Stimulated activated CD4-positive, alpha-beta T cell treated with anti-CD3 and anti-CD28 coated beads, Interleukin-15, amount 100 ng/mL, for 1 hour (primary cell): ENCODE results near the gene CMTM1.
"Not testable (repeated sequence)": the region's sequence is repeated elsewhere in the genome, so short reads cannot be mapped to it uniquely, and the experiment has no call there.

Experiments
- DNase-seq, 2 donors: peaks; one replicate each; pipeline ENCODE4 v3.0.0-alpha.2; 2020; ENCODE audit warnings: low read depth in 1 of 2, low spot score in 1 of 2

Gene CMTM1

DNA sequence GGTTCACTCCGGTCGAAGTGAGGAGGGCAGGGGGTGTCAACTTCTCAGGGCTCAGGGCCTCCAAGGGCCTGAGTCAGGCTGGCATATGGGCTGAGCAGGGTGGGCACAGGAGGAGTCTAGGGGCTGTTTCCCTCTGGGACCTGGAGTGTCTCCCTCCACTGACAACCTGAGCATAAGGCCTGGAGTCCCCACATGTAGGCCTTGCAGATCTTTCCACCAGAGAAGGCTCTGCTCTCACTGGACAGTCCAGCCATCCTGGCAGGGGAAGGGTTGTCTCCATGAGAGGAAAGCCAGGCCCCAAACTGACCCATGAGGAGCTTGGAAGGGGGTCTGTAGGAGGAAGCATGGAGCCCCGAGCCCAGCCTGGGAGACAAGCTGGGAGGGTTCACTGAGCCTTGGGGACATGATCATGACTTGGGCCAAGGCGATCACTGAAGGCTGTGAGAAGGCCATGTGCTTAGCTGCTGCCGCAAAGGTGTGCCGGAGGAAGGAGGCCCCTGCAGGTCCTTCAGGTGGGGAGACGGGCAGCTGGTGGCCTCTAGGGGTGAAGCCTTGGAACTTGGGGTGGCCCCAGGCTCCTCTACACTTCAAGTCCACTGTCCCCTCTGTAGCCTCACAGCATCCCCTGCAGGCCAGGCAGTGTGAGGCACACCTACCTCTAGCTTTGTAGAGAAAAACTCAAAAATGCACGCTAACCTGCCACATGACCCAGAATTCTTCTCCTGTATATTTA lies 22.9 kb downstream of the CMTM1 start:
- DNase-seq = peak; percentile 21 to 48

DNA sequence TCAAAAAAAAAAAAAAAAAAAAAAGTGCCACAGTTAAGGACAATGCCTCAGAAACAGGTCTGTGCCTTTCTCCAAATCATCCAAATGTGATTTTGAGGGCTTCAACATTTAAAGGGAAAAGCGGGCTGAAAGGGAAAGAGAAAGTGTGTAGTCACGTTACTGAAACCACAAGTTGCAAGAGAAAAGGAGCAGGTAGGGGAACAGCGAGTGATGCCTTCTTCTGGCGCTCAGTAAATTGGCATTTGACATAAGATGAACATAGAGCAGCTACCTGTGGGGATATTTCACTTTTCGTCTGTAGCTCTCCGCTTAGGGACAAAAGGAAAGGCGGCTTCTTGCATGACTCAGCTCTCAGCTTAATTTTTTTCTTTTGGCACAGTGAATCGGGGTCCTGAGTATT lies 24.1 kb downstream of the CMTM1 start:
- DNase-seq = no peak

DNA sequence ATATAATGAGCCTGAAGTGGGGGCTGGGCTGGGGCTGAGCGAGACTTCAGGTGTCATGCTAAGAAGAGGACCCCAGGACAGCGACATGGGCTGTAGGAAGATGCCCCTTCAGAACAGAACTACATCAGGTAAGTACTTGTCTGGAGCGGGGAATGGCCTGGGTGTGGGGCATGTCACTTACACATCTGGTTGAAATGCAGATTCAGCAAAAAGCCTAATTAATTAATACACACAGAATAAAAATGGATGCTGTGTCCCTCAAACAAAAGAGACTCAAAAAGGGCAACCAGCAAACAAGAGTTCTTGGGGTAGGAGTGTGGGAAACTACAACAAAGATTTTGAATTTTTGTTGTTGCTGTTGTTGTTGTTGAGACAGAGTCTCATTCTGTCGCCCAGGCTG lies 24.8 kb downstream of the CMTM1 start:
- DNase-seq = no peak

DNA sequence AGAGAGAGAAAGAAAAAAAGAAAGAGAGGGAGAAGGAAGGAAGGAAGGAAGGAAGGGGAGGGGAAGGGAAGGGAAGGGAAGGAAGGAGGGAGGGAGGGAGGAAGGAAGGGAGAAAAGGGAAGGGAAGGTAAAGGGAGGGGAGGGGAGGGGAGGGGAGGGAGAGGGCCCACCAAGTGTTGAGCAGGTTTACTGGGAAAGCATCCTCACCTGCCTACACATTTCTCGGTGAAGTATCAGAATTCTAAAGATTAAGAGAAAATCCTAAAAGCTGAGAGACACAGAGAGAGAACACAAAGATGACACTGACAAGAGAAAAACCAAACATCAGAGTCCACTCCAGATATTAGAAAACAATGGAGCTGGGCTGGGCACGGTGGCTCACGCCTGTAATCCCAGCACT lies 26.0 kb downstream of the CMTM1 start:
- no peak for DNase-seq

DNA sequence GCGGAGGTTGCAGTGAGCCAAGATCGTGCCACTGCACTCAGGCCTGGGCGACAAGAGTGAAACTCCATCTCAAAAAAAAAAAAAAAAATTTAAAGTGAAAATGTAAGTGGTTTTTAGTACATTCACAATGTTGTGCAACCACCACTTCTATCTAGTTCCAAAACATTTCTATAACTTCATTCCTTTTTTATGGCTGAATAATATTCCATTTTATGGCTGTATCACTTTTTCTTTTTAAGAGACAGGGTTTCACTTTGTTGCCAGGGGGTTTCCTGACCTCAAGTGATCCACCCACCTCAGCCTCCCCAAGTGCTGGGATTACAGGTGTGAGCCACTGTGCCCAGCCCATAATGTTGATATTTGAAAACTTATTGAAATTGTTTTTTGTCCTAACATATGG lies 26.6 kb downstream of the CMTM1 start:
- no peak for DNase-seq

DNA sequence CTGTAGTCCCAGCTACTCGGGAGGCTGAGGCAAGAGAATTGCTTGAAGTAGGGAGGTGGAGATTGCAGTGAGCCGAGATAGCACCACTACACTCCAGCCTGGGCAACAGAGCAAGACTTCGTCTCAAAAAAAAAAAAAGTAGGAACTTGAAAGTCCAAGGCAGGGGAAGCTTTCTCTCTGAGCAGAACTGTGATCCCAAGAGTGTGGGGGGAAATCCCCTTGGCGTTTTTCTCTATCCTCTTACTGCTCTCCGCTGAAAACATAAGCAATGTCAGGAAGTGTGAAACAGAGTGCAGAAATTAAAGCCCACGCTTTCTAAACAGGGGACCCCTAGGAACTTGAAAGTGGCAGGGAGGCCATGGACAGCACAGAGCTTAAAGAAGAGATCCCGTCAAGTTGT lies 28.5 kb downstream of the CMTM1 start:
- no peak for DNase-seq

DNA sequence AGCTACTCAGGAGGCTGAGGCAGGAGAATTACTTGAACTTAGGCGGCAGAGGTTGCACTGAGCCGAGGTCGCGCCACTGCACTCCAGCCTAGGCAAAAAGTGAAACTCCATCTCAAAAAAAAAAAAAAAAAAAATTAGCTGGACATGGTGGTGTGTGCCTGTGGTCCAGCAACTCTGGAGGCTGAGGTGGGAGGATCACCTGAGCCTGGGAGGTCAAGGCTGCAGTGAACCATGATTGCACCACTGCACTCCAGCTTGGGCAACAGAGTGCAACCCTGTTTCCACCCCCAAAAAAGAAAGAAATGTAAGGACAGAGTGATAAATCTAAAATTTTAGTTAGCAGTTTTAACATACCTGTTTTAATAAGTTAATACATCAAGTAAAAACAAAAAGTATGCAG lies 30.3 kb downstream of the CMTM1 start:
- not testable (repeated sequence) for DNase-seq

DNA sequence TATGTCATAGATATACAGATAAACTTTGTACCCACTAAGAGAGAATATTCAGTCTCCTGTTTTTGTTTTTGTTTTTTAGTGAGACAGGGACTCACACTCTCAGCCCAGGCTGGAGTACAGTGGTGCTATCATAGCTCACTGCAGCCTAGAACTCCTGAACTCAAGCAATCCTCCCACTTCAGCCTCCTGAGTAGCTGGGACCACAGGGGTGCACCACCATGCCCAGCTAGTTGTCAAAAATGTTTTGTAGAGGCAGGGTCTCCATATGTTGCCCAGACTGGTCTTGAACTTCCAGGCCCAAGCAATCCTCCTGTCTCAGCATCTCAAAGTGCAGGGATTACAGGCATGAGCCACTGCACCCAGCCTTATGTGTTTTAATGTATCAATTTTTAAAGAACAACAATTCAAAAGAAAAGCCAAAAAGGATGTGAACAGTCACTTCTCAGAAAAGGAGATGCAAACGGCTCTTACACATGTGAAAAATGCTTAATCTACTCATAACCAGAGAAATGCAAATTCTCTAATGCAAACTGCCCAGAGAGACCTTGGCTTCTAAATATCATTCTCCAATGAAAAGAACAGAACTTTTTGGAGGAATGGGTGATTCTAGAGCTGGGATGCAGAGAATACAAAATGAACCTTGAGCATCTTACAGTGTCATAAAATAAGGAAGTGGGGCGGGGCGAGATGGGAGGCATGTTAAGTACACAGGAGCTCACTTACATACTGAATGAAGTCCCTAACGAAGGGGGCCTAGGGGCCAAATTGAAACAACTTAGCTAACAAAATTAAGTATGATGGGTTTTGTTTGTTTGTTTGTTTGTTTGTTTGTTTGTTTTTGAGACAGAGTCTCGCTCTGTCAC lies 31.0 kb downstream of the CMTM1 start:
- DNase-seq = no peak

DNA sequence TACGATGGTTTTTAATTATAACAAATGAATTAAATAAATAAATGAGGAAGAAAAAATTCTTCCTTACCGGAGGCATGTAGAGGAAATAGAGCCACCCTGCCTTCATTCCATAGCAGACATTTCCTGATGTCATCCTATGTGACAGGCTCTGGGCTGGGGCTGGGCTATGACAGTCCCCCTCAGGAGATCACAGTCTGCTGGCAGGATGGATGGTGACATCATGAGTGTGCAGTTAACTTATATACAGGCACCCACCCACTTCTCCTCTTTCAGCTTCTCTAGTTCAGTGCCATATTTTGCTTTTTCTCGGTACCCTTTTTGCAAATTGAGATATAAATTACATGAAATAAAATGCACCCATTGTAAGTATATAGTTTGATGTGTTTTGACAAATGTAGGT lies 31.9 kb downstream of the CMTM1 start:
- no peak for DNase-seq

DNA sequence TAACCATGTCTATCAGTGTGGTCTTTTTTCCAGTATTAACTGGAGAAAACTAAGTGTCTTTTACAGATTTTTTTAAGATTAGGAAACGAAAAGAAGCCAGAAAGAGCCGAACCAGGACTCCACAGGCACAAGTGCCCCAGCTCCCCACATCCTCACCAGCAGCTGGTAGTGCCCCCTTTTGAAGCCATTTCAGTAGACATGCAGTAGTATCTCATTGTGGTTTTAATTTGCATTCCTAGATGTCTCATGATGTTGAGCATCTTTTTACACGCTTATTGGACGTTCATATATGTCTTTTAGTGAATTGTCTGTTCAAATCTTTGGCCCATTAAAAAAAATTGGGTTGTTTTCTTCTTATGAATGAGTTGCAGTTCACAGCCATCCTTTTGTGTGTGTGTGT lies 33.5 kb downstream of the CMTM1 start:
- no peak for DNase-seq

DNA sequence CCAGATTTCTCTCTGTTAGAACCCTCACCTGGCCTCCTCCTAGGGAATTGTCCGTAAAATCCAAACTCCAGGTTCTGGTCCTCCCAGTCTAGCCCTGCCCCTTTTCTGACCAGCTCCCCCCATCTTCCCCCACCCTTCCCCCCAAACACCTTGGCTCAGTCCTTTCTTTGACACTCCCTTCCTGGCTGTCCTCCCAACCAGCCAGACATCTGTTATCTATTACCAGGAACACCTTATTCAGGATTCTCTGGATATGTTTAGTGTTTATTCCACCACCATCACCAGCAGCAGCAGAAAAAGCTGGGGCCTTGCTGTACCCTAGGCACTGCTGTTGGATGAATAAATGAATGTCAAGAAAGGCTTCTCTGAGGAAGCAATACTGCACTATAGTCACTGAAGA lies 34.2 kb downstream of the CMTM1 start:
- no peak for DNase-seq

DNA sequence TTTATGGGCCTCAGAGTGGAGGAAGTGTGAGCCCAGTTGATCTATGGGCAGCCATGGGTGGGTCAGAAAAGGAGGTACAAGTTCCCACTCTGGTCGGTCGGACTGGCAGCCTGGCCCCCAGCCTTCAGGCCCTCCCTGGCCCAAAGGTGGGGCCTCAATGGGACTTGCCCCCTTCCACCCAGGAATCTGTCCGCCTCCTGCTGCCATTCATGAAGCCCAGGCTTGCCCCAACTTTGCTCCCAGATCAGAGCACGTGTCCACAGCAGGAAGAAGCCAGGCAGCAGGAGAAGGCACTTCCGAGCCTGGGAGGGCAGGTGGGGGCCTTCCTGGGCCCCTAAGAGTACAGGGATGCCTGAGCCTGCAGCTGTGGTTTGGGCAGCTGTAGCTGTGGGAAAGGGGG lies 35.2 kb downstream of the CMTM1 start:
- DNase-seq = no peak

DNA sequence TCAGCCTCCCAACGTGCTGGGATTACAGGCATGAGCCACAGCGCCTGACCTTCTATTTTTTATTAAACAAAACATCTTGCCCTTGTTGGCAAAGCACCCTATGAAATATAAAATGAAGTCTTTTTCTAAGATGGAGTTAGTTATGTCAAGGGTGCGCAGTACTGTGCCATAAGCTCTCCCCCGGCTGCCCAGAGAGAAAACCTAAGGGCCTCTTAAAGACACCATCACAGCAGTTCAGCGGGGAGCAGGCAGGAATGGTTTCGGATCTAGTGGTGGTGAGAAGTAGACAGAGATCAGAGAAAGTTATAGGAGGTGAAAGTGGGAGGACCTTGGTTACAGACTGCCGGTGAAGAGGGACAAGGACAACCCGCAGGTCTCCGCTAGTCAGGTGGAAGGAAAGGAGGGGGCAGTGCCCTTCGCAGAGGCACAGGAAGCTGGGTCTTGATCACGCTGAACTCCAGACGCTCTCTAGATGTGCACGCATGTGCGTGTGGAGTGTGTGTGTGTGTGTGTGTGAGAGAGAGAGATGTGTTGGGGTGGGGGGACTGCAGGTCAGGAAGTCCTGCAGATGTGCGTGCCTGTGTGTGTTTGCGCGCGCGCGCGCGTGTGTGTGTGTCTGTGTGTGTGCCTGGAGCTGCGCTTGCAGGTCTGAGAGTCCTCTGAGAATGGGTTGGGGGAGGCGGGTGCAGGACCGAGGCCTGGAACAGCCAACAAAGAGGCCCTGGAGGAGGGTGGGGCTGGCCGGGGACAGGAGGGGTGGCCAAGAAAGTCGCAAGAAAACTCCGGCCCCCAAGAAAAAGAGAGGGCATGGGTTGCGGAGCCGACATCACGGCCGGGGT lies 37.5 kb downstream of the CMTM1 start:
- peak; percentile 42 to 58 for DNase-seq

DNA sequence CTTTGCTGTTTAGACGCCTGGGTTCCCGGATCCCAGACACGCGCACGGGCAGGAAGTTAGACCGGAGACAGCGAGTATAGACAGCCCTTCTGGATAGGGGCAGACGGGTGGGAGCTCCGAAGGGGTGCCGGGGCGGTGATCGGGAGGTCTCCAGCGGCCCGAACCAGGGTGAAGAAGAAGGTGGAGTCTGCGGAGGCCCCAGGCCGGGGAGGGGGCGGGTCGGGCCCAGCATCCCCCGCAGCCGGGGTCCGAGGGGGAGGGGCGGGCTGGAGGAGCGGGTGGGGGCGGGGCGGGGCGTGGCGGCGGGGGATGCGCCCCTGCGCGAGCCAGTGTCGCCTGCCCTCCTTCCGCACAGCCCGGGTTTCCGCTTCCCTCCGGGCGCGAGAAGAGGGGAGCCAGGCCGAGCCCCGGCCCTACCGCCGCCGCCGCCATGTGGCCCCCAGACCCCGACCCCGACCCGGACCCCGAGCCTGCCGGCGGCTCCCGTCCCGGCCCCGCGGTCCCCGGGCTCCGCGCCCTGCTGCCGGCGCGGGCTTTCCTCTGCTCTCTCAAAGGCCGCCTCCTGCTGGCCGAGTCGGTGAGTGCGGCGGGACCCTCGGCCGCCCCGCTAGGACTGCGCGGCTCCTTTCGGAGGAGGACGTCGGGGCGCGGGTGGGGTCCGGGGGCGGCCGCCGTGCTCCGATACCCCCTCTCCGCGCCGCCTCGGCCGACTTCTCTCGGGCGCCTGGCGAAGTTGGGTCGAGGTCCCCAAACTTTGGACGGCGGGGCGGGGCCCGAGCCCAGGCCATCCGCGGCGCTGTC lies 38.3 kb downstream of the CMTM1 start, which contains the start of gene CMTM3:
Gene CMTM3, plus strand, starts transcription at position 329 of the 801 bp plus-strand sequence. Its CDS starts 102 bp downstream, at position 431.
- peak; percentile 49 to 70 for DNase-seq

DNA sequence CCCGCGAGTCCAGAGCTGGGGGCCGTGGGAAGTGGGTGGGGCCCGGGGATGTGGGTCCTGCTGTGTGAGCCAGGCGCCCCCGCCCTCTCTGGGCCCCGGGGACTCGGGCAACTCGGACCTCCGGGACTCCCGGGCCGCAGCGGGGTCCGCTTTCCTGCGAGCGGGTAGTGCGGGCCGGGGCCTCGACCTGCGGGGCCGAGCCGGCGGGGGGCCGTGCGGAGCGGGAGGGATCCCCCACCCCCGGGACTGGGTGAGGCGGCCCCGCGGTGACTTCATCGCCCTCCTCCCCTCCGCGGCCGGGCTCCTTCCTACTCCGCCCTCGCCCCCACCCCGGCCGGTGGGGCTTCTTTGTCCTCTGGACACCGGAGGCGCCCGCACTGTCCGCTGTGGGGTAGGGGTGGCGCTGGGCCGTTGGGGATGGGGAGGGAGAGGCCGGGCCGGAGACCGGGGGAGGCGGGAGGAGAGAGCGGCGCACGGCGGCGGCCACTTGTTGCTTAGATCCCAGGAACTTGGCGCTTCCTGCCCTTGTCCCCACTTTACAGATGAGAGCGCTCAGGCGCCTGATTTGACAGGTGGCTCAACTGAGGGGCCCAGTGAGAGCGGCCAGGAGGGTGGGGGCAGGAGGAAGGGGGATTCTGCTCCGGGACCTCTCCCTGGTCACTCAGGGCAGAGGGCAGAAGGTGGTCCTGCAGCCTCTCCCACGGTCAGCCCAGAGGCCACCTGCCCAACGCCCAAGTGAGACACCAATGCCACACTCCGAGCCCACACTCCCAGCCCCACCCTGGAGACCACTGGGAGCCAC lies 39.1 kb downstream of the CMTM1 start:
- peak in 1 of 2 donors; percentile 22 for DNase-seq

DNA sequence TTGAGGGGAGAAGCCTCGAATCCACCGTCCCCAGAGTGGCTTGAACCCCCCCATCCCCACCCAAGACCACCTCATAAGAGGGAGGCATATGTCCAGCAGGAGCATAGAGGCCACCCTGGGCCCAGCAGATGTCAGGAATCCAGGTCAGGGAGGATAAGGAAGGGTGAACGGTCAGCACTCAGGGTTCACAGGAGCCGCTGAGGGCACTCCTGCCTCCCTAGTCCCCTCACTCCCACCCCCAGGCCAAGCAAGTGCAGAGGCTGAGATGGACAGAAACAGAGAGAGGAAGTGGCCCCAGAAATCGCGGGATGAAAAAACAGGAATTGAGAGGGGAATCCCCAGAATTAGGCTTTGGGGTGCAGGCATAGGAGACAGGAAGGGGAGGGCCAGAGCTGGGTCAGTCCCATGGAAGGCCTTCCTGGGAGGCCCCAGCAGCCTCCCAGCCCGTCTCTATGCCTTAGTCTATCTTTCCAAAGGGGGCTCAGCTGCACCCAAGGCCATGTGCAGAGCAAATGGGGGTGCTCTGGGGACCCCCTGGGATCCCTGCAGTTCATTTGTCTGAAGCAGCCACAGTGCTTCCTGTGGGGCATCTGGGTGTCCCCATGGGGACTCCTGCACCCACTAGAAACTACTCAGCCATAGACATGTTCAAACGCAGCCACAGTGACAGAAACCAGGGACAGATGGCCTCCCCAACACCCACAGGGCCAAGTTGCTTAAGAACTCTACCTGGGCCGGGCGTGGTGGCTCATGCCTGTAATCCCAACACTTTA lies 39.9 kb downstream of the CMTM1 start:
- no peak for DNase-seq

DNA sequence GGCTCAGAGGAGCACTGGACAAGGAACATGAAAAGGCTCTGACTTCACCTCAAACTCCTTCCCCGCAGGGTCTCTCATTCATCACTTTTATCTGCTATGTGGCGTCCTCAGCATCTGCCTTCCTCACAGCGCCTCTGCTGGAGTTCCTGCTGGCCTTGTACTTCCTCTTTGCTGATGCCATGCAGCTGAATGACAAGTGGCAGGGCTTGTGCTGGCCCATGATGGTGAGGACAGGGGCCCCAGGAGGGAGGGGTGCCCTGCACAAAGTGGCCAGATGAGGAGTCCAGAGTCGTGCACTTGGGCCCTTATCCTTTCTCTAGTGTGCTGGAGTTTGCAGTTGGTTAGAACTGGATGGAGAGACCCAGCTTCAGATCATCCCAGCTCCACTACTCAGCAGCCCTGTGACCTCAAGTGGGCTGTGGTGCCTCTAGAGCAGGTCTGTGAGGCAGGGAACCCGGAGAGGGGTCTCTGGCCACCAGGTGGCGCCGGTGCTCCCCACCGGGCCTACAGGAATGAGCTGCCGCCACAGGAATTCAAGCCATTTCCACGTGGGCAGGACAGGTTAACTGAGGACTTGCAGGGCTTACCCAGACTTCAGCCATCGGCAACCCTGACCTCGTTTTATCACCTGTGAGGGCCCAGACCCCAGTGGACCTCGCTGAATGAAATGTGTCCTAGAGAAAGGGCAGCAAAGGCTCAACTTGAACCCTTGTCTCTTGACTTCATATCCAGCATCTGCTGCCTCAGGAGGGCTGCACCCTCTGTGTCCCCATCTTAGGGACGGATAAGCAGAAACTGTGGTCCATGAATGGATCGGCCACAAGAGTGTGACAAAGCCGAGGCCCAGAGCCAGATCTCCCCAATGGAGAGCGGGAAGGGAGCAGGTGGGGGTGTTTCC lies 42.3 kb downstream of the CMTM1 start:
- DNase-seq = peak; percentile 68 to 81

DNA sequence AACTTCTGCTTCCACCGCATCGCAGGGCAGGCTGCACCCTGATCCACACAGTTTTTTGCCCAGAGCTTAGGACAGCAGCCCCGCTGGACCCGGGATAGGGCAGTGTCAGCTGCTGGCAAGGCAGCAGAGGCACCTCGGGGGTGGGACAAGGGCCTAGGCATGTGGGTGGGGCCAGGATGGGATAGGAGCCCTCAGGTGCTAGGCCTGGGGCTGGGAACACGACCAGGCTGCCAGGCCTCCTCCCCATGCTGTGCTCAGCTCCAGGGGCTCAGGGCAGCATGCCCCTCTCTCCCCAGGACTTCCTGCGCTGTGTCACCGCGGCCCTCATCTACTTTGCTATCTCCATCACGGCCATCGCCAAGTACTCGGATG lies 42.9 kb downstream of the CMTM1 start:
- DNase-seq = no peak
